Measurements from ENCODE around the gene DPH6. TPM values are rescaled to one million over a fixed set of nuclear protein-coding genes. Genes with fewer than 3 reads are reported as not detected.

DPH6 gene
- total RNA-seq, 4 donors from 2014 or later: 15.9 to 44.1 (median 26.1) TPM

DNA sequence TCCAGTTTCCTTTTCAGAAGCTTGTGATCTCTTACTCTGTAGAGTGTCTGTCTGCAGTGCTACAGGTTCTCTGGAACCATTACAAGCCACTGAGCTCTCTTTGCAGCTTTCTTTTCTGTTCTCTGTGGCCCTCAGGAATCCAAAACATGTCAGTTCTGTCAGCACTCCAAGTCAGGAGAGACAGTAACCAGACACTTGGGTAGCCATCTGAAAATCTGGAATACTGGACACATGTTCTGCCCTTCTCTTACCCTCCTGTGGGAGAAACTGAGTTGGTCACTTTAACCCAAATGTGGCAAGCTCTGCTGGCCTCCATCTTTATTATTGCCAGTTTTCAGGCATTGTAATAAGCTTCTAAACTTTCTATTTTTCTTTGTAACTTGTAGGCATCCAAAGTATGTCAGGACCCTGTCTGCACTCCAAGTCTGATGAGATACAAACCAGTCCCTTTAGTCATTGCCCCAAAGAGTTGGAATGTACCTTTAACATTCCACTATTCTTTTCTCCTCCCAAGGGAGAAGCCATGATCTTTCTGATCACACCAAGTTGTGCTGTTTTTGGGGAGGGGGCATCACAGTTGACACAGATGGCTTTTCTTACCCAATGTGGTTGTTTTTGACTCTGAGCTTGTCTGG, 183.7 kb downstream of the DPH6 start:
- intact Hi-C loops (cut with DNase I; ENCODE audit: low total_unique reads) (no loop called here), in situ Hi-C loops (cut with MboI; ENCODE audit: low sequenced_read_pairs in 4 of 4) (no loop called here)
- Histone ChIP-seq H3K27ac (no peak overlapping the region), H3K27me3 (no peaks in the 10 kb centered on the region), H3K4me1 (peaks cover 0 to 5% of the 10 kb centered on the region in 2 donors), H3K36me3 (peaks cover 0 to 7% of the 10 kb centered on the region in 2 donors), H3K9me3 (peaks cover 0 to 2% (median 0%) of the 10 kb centered on the region in 3 donors), H3K4me3 (no peak overlapping the region)
- no peak for TF ChIP-seq CTCF (IDR thresholded peaks at IDR 0.05 in 4 of 5, conservative IDR thresholded peaks at IDR 0.05 in 1 of 5)
- no peak for TF ChIP-seq POLR2A (IDR thresholded peaks at IDR 0.05)
- ATAC-seq (peak in 1 of 2 donors; percentile 41), DNase-seq (no peak)

DNA sequence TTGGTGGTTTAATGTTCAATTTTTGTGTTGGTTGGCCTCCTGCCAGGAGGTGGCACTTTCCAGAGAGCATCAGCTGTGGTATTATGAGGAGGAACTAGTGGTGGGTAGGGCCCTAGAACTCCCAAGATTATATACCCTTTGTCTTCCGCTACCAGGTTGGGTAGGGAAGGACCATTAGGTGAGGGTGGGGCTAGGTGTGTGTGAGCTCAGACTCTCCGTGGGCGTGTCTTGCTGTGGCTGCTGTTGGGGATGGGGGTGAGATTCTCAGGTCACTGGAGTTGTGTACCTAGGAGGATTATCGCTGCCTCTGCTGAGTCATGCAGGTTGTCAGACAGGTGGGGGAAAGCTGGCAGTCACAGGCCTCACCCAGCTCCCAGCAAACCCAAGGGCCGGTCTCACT, 187.1 kb downstream of the DPH6 start:
- intact Hi-C loops (cut with DNase I; ENCODE audit: low total_unique reads) (no loop called here), in situ Hi-C loops (cut with MboI; ENCODE audit: low sequenced_read_pairs in 4 of 4) (no loop called here)
- no peak overlapping the region for H3K27ac ChIP-seq
- H3K9me3 ChIP-seq: peaks cover 0 to 2% (median 0%) of the 10 kb centered on the region in 3 donors
- H3K36me3 ChIP-seq: no peaks in the 10 kb centered on the region
- no peak for TF ChIP-seq CTCF (IDR thresholded peaks at IDR 0.05 in 4 of 5, conservative IDR thresholded peaks at IDR 0.05 in 1 of 5)
- no peak for TF ChIP-seq POLR2A (IDR thresholded peaks at IDR 0.05)
- no peak for DNase-seq
- peaks cover 0 to 5% of the 10 kb centered on the region in 2 donors for H3K4me1 ChIP-seq
- no peak overlapping the region for H3K4me3 ChIP-seq
- no peak for ATAC-seq
- no peaks in the 10 kb centered on the region for H3K27me3 ChIP-seq

GRCh38 chr15:35351059-35351458, 194.9 kb downstream of the DPH6 start:
- Histone ChIP-seq H3K4me1 (peaks cover 9 to 13% of the 10 kb centered on the region in 2 donors), H3K27ac (no peak overlapping the region), H3K9me3 (no peaks in the 10 kb centered on the region), H3K27me3 (no peaks in the 10 kb centered on the region), H3K4me3 (no peak overlapping the region), H3K36me3 (no peaks in the 10 kb centered on the region)
- DNase-seq (no peak), ATAC-seq (no peak)
- intact Hi-C loops (cut with DNase I; ENCODE audit: low total_unique reads): no loop called here
- TF ChIP-seq CTCF (IDR thresholded peaks at IDR 0.05 in 4 of 5, conservative IDR thresholded peaks at IDR 0.05 in 1 of 5): no peak
- TF ChIP-seq POLR2A (IDR thresholded peaks at IDR 0.05): no peak
- in situ Hi-C loops (cut with MboI; ENCODE audit: low sequenced_read_pairs in 4 of 4): no loop called here

DNA sequence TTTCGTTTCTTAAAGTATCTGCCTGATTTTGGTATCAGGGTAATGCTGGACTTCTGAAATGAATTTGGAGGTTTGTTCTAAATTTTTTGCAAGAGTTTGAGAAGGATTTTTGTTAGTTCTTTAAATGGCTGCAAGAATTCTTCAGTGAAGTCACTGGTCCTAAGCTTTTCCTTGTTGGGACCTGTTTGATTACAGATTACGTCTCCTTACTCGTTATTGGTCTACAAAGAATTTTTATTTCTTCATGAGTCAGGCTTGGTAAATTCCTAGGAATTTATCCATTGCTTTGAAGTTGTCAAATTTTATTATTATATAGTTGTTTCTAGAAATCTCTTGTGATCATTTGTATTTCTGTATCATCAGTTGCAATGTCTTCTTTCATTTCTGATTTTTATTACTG, 196.0 kb downstream of the DPH6 start:
- no peak for TF ChIP-seq POLR2A (IDR thresholded peaks at IDR 0.05)
- no peak for TF ChIP-seq CTCF (IDR thresholded peaks at IDR 0.05 in 4 of 5, conservative IDR thresholded peaks at IDR 0.05 in 1 of 5)
- in situ Hi-C loops (cut with MboI; ENCODE audit: low sequenced_read_pairs in 4 of 4): no loop called here
- Histone ChIP-seq H3K4me1 (peaks cover 9 to 13% of the 10 kb centered on the region in 2 donors), H3K9me3 (no peaks in the 10 kb centered on the region), H3K4me3 (peak overlapping the region in 1 of 4 donors; percentile 20), H3K27me3 (no peaks in the 10 kb centered on the region), H3K36me3 (no peaks in the 10 kb centered on the region), H3K27ac (no peak overlapping the region)
- DNase-seq (no peak), ATAC-seq (no peak)
- intact Hi-C loops (cut with DNase I; ENCODE audit: low total_unique reads): no loop called here

- no peak overlapping the region for H3K27ac ChIP-seq
- DNase-seq (no peak), ATAC-seq (no peak)
- no peaks in the 10 kb centered on the region for H3K9me3 ChIP-seq
- H3K36me3 ChIP-seq: no peaks in the 10 kb centered on the region
- H3K27me3 ChIP-seq: no peaks in the 10 kb centered on the region
- in situ Hi-C loops (cut with MboI; ENCODE audit: low sequenced_read_pairs in 4 of 4): no loop called here
- intact Hi-C loops (cut with DNase I; ENCODE audit: low total_unique reads): no loop called here
- no peak overlapping the region for H3K4me3 ChIP-seq
- no peaks in the 10 kb centered on the region for H3K4me1 ChIP-seq
- TF ChIP-seq POLR2A (IDR thresholded peaks at IDR 0.05): no peak
- no peak for TF ChIP-seq CTCF (IDR thresholded peaks at IDR 0.05 in 4 of 5, conservative IDR thresholded peaks at IDR 0.05 in 1 of 5)
Measured at GRCh38 chr15:35330916-35331315, 215.0 kb downstream of the DPH6 start.
